NCI-H345 (cell line): ENCODE results near the gene EIF2AK3.
"Not testable (repeated sequence)": the region's sequence is repeated elsewhere in the genome, so short reads cannot be mapped to it uniquely, and the experiment has no call there.

Source experiments
- DNase-seq: peaks from one replicate; lab custom pipeline; 2025; lab: John Stamatoyannopoulos, UW

EIF2AK3 gene

GRCh38 chr2:88627055-88627855 is at the start of gene EIF2AK3:
Gene EIF2AK3 (minus strand): TSS chr2:88627464. CDS start chr2:88627274, 190 bp downstream.
- peak; percentile 100 for DNase-seq

- no peak for DNase-seq
Measured at GRCh38 chr2:88673363-88673762, 46.1 kb upstream of the EIF2AK3 start.

GRCh38 chr2:88671786-88672427 is 44.6 kb upstream of the EIF2AK3 start:
- DNase-seq: peak; percentile 35

GRCh38 chr2:88669482-88670214 is 42.4 kb upstream of the EIF2AK3 start:
- no peak for DNase-seq

- no peak for DNase-seq
Measured at GRCh38 chr2:88668862-88669261, 41.6 kb upstream of the EIF2AK3 start.

GRCh38 chr2:88667219-88667618 is 40.0 kb upstream of the EIF2AK3 start:
- no peak for DNase-seq

GRCh38 chr2:88666576-88666975 is 39.3 kb upstream of the EIF2AK3 start:
- no peak for DNase-seq

- no peak for DNase-seq
Measured at GRCh38 chr2:88660622-88661021, 33.4 kb upstream of the EIF2AK3 start.

GRCh38 chr2:88659538-88659915 is 32.3 kb upstream of the EIF2AK3 start:
- no peak for DNase-seq

GRCh38 chr2:88658881-88659537 is 31.7 kb upstream of the EIF2AK3 start:
- DNase-seq: no peak

GRCh38 chr2:88658326-88658725 is 31.1 kb upstream of the EIF2AK3 start:
- no peak for DNase-seq

GRCh38 chr2:88657131-88657530 is 29.9 kb upstream of the EIF2AK3 start:
- DNase-seq: no peak

GRCh38 chr2:88656690-88657089 is 29.4 kb upstream of the EIF2AK3 start:
- DNase-seq: no peak

GRCh38 chr2:88654714-88655113 is 27.4 kb upstream of the EIF2AK3 start:
- no peak for DNase-seq

- no peak for DNase-seq
Measured at GRCh38 chr2:88651646-88652045, 24.4 kb upstream of the EIF2AK3 start.

GRCh38 chr2:88645291-88645882 is 18.1 kb upstream of the EIF2AK3 start:
- not testable (repeated sequence) for DNase-seq

- no peak for DNase-seq
Measured at GRCh38 chr2:88642278-88642677, 15.0 kb upstream of the EIF2AK3 start.

GRCh38 chr2:88641330-88641729 is 14.1 kb upstream of the EIF2AK3 start:
- DNase-seq: no peak

GRCh38 chr2:88639865-88640264 is 12.6 kb upstream of the EIF2AK3 start:
- DNase-seq: no peak

GRCh38 chr2:88638743-88639142 is 11.5 kb upstream of the EIF2AK3 start:
- no peak for DNase-seq

- no peak for DNase-seq
Measured at GRCh38 chr2:88638123-88638650, 10.9 kb upstream of the EIF2AK3 start.

GRCh38 chr2:88637464-88637863 is 10.2 kb upstream of the EIF2AK3 start:
- DNase-seq: no peak
